Measurements from ENCODE around the gene ZSCAN2. TPM values are rescaled to one million over a fixed set of nuclear protein-coding genes. Genes with fewer than 3 reads are reported as not detected.

Gene ZSCAN2
- total and polyA plus RNA-seq, 10 of the 15 experiments (the other 5 are each of a cell fraction or from before 2014, with no cell fraction given): 2.7 to 13.2 (median 8.6) TPM

DNA sequence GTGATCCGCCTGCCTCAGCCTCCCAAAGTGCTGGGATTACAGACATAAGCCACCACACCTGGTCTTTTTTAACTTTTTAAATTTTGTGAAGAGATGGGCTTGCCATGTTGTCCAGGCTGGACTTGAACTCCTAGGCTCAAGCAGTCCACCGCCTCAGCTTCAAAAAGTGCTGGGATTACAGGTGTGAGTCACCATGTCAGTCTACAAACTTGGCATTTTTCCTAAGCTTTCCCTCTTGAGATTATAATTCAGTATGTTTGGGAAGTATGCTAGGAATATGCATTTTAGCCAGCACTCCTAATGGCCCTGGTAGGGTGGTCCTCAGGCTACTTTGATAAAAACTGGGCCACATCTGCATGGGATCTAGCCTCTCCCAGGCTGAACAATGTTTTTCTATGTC, 48.9 kb downstream of the ZSCAN2 start:
- peaks cover 8% of the 10 kb centered on the region for H3K4me1 ChIP-seq (ENCODE audit: control insufficient read depth, insufficient read depth, low read length)
- ATAC-seq: no peak
- POLR2A ChIA-PET: no interaction called here
- BruUV-seq (replicated peaks): no TSS peak
- no peak overlapping the region for H3K4me3 ChIP-seq
- H3K27ac ChIP-seq (ENCODE audit: control insufficient read depth, insufficient read depth): no peak overlapping the region
- SMC1A ChIA-PET (ENCODE audit: uncharacterized antibody, unreplicated experiment): interaction anchor here (1.7 kb wide), 1 partner anchor 10 kb away, joined by 5 read pairs; no protein-coding TSS in a partner anchor
- H2AFZ ChIP-seq (ENCODE audit: control insufficient read depth, low read depth, low read length): no peak overlapping the region
- RAD21 ChIA-PET (ENCODE audit: unreplicated experiment): no interaction called here
- no peaks in the 10 kb centered on the region for H3K9me3 ChIP-seq (replicated peaks; ENCODE audit: control insufficient read depth, insufficient read depth, low read length)
- peaks cover 8% of the 10 kb centered on the region for H3K79me2 ChIP-seq (ENCODE audit: control insufficient read depth, insufficient read depth, low read length)
- H3K4me2 ChIP-seq (ENCODE audit: control insufficient read depth, insufficient read depth): no peak overlapping the region
- CTCF ChIA-PET: interaction anchor here (0.6 to 0.9 kb wide), 2 partner anchors 51 to 79 kb away, joined by 3 read pairs; no protein-coding TSS in a partner anchor
- H3K36me3 ChIP-seq (ENCODE audit: control insufficient read depth in 2 of 2, insufficient read depth in 2 of 2, low read length in 1 of 2): peaks cover 10 to 34% of the 10 kb centered on the region in 2 experiments
- H3K27me3 ChIP-seq (replicated peaks in 1 of 2; ENCODE audit: control insufficient read depth in 2 of 2, insufficient read depth in 2 of 2, low read length in 1 of 2): no peaks in the 10 kb centered on the region
- peaks cover 2% of the 10 kb centered on the region; the same call in 1 of the 2 replicates for H4K20me1 ChIP-seq (ENCODE audit: control insufficient read depth, insufficient read depth)
- no peak for FAIRE-seq
- no peak for DNase-seq (ENCODE audit: low read depth, low spot score)
- intact Hi-C loops (cut with micrococcal nuclease; ENCODE audit: unreplicated experiment) (loop anchor here (5.0 kb wide), 1 partner anchor 47 kb away; the partner anchor contains the start of gene ZSCAN2), in situ Hi-C loops (cut with MboI) (no loop called here)
- TF ChIP-seq RUNX3 (IDR thresholded peaks at IDR 0.05; ENCODE audit: low read length) (no peak), POLR2A (IDR thresholded peaks at IDR 0.05; ENCODE audit: low read depth, low read length) (no peak), ZNF207 (IDR thresholded peaks at IDR 0.05; ENCODE audit: borderline replicate concordance) (no peak), SREBF2 (IDR thresholded peaks at IDR 0.05; ENCODE audit: low read length) (no peak), KDM1A (IDR thresholded peaks at IDR 0.05; ENCODE audit: borderline replicate concordance) (no peak)
- TF ChIP-seq, protein P1, sequence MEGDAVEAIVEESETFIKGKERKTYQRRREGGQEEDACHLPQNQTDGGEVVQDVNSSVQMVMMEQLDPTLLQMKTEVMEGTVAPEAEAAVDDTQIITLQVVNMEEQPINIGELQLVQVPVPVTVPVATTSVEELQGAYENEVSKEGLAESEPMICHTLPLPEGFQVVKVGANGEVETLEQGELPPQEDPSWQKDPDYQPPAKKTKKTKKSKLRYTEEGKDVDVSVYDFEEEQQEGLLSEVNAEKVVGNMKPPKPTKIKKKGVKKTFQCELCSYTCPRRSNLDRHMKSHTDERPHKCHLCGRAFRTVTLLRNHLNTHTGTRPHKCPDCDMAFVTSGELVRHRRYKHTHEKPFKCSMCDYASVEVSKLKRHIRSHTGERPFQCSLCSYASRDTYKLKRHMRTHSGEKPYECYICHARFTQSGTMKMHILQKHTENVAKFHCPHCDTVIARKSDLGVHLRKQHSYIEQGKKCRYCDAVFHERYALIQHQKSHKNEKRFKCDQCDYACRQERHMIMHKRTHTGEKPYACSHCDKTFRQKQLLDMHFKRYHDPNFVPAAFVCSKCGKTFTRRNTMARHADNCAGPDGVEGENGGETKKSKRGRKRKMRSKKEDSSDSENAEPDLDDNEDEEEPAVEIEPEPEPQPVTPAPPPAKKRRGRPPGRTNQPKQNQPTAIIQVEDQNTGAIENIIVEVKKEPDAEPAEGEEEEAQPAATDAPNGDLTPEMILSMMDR (IDR thresholded peaks at IDR 0.05 in 2 of 3, conservative IDR thresholded peaks at IDR 0.05 in 1 of 3; ENCODE audit: control insufficient read depth in 2 of 3, extremely low read depth in 1 of 3, insufficient read depth in 1 of 3, low read depth in 3 of 3, low read length in 3 of 3): no peak
- TF ChIP-seq, protein P2, sequence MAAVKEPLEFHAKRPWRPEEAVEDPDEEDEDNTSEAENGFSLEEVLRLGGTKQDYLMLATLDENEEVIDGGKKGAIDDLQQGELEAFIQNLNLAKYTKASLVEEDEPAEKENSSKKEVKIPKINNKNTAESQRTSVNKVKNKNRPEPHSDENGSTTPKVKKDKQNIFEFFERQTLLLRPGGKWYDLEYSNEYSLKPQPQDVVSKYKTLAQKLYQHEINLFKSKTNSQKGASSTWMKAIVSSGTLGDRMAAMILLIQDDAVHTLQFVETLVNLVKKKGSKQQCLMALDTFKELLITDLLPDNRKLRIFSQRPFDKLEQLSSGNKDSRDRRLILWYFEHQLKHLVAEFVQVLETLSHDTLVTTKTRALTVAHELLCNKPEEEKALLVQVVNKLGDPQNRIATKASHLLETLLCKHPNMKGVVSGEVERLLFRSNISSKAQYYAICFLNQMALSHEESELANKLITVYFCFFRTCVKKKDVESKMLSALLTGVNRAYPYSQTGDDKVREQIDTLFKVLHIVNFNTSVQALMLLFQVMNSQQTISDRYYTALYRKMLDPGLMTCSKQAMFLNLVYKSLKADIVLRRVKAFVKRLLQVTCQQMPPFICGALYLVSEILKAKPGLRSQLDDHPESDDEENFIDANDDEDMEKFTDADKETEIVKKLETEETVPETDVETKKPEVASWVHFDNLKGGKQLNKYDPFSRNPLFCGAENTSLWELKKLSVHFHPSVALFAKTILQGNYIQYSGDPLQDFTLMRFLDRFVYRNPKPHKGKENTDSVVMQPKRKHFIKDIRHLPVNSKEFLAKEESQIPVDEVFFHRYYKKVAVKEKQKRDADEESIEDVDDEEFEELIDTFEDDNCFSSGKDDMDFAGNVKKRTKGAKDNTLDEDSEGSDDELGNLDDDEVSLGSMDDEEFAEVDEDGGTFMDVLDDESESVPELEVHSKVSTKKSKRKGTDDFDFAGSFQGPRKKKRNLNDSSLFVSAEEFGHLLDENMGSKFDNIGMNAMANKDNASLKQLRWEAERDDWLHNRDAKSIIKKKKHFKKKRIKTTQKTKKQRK (IDR thresholded peaks at IDR 0.05; ENCODE audit: low read depth, low read length): no peak
- H3K9ac ChIP-seq (ENCODE audit: control insufficient read depth, insufficient read depth, low read length): no peak overlapping the region
- WGBS (ENCODE audit: insufficient coverage, insufficient replicate concordance, low lambda C conversion rate, missing lambda C conversion rate): 98% methylated on average over 2 of the region's 2 CpGs

Measured in GM12878 (cell line).